NB4 (cell line): Measurements from ENCODE around the gene MIER1.

Source experiments
- DNase-seq: peaks from one replicate; pipeline ENCODE4 v3.0.0; 2010; ENCODE audit warnings: low read depth
- H3K4me3 ChIP-seq: one replicate; pipeline ENCODE4 v1.5.1; 2011; ENCODE audit warnings: mild to moderate bottlenecking, low read depth, low read length, moderate library complexity
- MYC ChIP-seq: IDR thresholded peaks from 2 replicates; pipeline ENCODE4 v1.6.1; 2011; ENCODE audit warnings: low read depth, low read length
- POLR2A ChIP-seq: IDR thresholded peaks from 2 replicates; pipeline ENCODE4 v1.6.1; 2011; ENCODE audit warnings: mild to moderate bottlenecking; ENCODE audit not compliant: insufficient read length; ENCODE audit errors: extremely low read depth
- TF ChIP-seq, protein P1 (sequence below): IDR thresholded peaks from one replicate; pipeline ENCODE4 v1.5.1; 2012; ENCODE audit warnings: low read depth, low read length
- TF ChIP-seq, protein P2 (sequence below): IDR thresholded peaks from 2 replicates; pipeline ENCODE4 v1.6.1; 2011; ENCODE audit warnings: low read depth, low read length

Gene MIER1

DNA sequence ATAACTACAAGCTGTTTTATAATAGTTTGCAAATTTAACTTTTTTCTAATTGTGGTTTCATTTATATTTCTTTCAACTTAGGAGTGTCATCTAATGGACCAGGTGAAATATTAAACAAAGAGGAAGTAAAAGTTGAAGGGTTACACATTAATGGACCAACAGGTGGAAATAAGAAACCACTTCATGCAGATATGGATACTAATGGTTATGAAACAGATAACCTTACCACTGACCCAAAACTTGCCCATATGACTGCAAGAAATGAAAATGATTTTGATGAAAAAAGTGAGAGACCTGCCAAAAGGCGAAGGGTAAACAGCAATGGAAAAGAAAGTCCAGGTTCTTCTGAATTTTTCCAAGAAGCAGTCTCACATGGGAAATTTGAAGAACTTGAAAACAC lies 59.7 kb downstream of the MIER1 start:
- TF ChIP-seq POLR2A (no peak), MYC (no peak)
- TF ChIP-seq, protein P1, sequence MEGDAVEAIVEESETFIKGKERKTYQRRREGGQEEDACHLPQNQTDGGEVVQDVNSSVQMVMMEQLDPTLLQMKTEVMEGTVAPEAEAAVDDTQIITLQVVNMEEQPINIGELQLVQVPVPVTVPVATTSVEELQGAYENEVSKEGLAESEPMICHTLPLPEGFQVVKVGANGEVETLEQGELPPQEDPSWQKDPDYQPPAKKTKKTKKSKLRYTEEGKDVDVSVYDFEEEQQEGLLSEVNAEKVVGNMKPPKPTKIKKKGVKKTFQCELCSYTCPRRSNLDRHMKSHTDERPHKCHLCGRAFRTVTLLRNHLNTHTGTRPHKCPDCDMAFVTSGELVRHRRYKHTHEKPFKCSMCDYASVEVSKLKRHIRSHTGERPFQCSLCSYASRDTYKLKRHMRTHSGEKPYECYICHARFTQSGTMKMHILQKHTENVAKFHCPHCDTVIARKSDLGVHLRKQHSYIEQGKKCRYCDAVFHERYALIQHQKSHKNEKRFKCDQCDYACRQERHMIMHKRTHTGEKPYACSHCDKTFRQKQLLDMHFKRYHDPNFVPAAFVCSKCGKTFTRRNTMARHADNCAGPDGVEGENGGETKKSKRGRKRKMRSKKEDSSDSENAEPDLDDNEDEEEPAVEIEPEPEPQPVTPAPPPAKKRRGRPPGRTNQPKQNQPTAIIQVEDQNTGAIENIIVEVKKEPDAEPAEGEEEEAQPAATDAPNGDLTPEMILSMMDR = no peak
- TF ChIP-seq, protein P2, sequence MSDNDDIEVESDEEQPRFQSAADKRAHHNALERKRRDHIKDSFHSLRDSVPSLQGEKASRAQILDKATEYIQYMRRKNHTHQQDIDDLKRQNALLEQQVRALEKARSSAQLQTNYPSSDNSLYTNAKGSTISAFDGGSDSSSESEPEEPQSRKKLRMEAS = no peak
- H3K4me3 ChIP-seq = no peak overlapping the region
- no peak for DNase-seq

DNA sequence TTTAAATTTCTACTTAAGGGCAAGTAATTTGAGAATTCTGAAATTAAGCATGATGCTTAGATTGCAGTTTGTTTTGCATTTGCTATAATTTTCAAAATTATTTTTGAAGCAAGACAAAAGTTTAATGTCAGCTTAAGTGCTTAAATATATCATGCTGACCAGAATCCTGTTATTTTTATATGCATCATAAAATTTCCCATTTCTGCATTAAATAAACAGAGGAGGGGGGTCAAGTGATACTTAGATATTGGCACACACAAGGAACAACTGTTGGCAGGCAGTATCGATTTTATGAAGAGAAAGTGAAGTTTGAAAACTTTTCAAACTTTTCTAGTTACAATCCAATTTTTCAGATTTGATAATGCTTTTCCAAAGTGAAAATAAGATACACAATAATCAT lies 61.0 kb downstream of the MIER1 start:
- TF ChIP-seq, protein P2 = no peak
- TF ChIP-seq MYC = no peak
- TF ChIP-seq, protein P1 = no peak
- TF ChIP-seq POLR2A = no peak
- no peak overlapping the region for H3K4me3 ChIP-seq
- DNase-seq = no peak

DNA sequence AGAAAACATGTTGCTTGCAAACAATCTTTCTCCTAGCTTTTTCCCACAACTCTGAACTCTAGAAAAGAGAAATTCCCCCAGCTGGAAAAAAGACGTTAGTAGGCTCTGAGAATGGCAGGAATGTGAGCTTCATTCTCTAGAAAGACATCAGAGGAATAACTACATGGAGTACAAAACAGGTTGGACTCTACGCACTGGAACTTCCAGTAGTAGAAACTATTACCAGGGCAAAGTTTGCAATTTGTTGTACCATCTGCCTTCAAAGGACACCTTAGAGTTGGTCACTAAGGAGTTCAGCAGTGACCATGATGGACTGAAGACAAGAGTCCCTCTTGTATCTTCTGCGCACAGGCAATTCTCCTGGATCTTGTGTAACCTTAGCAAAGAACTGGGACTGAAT lies 68.3 kb downstream of the MIER1 start:
- TF ChIP-seq POLR2A = no peak
- TF ChIP-seq, protein P1 = no peak
- TF ChIP-seq MYC = no peak
- TF ChIP-seq, protein P2 = no peak
- H3K4me3 ChIP-seq = no peak overlapping the region
- DNase-seq = no peak

DNA sequence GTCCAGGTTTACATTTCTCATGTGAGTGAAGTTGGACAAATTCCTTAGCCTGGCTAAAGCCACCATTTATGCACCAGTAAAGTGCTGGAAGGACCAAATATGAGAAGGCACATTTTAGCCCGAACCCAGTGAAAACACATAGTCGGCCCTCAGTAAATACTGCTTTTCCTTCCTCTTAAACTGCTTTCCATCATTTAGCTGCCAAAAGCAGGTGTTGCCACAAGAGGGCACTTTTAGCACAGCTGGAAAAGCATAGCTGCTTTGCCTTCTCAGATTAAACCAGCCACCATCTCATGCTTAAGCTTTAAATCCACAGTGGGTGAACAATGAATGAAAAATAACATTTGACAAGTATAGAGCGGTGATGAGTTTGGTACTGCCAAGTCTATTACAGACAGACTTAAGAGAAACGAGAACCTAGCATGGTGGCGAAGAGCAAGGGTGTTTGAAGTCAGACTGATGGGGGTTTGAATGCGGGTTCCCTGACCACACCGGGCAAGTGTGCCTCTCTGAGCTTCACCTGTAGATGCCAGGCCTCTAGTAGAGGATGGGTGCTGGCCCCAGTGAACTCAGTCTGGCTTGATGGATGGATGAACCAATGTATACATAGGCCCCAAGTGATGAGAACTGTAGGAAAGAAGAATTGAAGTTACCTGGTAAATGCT lies 71.4 kb downstream of the MIER1 start:
- no peak for TF ChIP-seq POLR2A
- TF ChIP-seq, protein P1 = peak; percentile 83
- TF ChIP-seq, protein P2 = peak; percentile 80
- TF ChIP-seq MYC = 0 out of 2 replicates have a peak, but pooled peaks have one; percentile 46
- no peak overlapping the region for H3K4me3 ChIP-seq
- DNase-seq = peak; percentile 78

DNA sequence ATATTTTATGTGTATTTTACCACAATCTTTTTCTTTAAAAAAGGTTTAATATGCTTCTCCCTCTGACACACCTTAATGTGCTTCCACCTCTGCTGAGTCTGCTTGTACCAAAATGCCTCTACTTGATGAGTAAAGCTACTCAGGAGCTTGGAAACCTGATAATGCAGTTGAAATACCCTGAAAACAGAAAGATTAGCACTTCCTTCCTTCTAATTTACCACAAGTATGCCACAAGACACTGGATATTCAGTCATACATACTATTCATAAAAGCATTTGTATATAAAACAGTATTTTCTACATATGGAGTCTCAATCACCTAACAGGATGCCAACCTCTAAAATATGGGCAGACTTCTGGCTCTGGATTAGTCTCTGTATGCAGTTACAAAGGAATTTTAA lies 74.2 kb downstream of the MIER1 start:
- TF ChIP-seq, protein P1 = no peak
- TF ChIP-seq POLR2A (no peak), MYC (no peak)
- TF ChIP-seq, protein P2 = no peak
- H3K4me3 ChIP-seq = no peak overlapping the region
- peak; percentile 22 for DNase-seq
